ENCODE data around the gene CTAG1A.
"Not testable (repeated sequence)": the region's sequence is repeated elsewhere in the genome, so short reads cannot be mapped to it uniquely, and the experiment has no call there.

CTAG1A gene

DNA sequence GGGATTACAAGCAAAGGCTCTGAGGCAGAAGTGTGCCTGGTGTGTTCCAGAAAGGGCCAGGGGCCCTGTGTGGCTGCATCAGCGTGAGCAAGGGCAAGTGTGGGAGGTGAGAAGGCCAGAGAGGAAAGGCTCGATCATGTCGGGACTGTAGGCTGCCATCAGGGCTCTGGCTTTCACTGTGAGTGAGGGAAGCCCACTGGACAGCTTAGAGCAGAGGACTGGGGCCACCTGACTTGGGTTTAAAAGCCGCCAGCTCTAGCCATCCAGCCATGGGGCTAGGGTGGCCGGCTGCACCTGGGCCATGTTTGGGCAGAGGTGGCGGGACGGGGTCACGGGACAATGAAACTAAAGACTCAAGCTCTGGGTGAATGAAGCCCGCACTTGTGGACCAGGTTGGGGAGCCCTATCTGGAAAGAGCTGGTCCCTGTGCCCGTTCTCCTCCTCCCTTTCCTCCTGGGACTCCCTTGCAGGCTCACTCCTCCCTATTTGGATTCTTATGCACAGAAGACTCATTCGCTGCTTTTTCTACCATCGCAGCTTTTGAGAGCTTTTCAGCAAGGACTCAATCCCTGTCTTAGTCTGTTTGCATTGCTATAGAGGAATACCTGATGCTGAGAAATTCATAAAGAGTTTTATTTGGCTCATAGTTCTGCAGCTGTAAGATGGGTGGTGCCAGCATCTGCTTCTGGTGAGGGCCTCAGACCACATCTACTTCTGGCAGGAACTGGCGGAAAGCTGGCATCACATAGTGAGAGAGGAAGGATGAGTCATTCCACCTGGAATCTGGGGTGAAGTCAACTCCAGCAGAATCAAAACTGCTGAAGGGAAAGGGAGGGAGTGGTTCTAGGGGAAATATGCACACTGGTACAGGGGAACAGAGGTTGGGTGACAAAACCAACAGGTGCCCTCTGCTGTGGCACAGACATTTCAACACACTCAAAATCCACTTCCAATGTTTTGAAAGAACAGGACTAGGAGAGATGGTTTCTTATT is 18.8 kb downstream of the CTAG1A start:
- DNase-seq, result peak; percentile 71
- in situ Hi-C loops (cut with HindIII; ENCODE audit: low pct_ligation_motif_present, low pct_unique_long_range_greater_than_20kb, low sequenced_read_pairs), result no loop called here

DNA sequence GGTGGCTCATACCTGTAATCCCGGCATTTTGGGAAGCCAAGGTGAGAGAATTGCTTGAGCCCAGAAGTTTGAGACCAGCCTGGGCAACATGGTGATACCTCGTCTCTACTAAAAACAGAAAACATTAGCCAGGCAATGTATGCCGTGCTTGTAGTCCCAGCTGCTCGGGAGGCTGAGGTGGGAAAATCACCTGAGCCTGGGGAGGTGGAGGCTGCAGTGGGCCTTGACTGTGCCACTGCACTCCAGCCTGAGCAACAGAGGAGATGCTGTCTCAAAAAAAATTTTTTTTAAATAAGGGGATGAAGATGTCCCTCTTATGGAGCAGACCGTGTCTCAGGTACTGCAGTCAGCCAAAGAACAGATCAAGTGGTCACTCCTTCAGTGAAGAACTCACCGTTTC is 20.6 kb downstream of the CTAG1A start:
- in situ Hi-C loops (cut with HindIII; ENCODE audit: low pct_ligation_motif_present, low pct_unique_long_range_greater_than_20kb, low sequenced_read_pairs), result no loop called here
- DNase-seq, result no peak

DNA sequence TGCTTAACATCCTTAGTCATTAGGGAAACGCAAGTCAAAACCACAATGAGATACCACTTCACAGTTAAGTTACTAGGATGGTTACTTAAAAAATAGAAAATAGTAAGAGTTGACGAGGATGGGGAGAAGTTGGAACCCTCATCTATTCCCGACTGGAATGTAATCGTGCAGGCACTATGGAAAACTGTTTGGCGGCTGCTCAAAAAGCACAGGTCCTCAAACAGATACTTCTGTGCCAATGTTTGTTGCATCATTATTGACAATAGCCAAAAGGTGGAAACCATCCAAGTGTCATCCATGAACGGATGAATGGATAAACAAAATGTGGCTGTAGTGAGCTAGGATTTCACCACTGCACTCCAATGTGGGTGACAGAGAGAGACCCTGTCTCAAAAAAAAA is 22.4 kb downstream of the CTAG1A start:
- in situ Hi-C loops (cut with HindIII; ENCODE audit: low pct_ligation_motif_present, low pct_unique_long_range_greater_than_20kb, low sequenced_read_pairs), result no loop called here
- DNase-seq, result no peak

DNA sequence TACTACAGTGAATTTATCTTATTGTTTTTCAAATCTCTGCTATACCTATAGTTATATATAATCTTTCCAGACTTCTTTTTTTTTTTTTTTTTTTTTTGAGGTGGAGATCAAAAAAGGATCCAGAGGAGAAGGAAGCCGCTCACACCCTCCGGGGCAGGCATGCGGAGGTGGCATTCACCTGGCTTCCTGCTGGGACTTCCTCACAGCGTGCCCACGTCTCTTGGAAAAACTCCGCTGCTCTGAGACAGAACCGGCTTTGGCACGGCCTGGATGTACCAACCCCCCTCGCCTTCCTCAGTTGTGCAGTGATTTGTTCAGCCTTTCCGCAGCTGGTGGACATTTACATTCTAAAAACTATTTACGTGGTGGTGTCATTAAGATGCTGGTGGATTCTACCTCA is 23.0 kb downstream of the CTAG1A start:
- in situ Hi-C loops (cut with HindIII; ENCODE audit: low pct_ligation_motif_present, low pct_unique_long_range_greater_than_20kb, low sequenced_read_pairs); DNase-seq: not testable (repeated sequence)

DNA sequence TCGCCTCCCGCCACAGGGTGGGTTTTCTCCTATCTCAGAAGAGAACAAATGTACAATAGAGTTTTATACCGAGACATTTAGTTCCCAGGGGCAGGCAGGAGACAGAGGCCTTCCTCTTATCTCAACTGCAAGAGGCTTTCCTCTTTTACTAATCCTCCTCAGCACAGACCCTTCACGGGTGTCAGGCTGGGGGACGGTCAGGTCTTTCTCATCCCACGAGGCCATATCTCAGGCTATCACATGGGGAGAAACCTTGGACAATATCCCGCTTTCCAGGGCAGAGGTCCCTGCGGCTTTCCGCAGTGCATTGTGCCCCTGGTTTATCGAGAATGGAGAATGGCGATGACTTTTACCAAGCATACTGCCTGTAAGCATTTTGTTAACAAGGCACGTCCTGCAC is 23.9 kb downstream of the CTAG1A start:
- in situ Hi-C loops (cut with HindIII; ENCODE audit: low pct_ligation_motif_present, low pct_unique_long_range_greater_than_20kb, low sequenced_read_pairs); DNase-seq: not testable (repeated sequence)

DNA sequence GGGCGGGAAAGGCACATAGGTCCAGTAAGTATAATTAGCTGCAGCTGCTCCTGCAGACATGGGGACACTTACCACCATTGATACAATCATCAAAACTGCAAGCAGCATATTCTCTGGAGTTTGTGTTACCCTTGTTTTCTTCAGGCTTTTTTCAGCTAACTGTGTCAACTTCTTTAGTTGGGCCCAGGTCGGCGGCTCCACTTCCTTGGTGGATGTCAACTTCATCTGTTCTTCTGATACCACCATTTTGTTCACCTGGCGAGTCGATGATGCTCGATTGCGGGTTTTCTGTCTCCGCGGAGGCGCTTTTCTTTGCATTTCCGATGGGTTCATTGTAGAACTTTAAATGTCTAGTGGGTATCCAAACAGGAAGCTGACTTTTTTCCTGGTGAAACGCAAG is 26.2 kb downstream of the CTAG1A start:
- in situ Hi-C loops (cut with HindIII; ENCODE audit: low pct_ligation_motif_present, low pct_unique_long_range_greater_than_20kb, low sequenced_read_pairs), result not testable (repeated sequence)

DNA sequence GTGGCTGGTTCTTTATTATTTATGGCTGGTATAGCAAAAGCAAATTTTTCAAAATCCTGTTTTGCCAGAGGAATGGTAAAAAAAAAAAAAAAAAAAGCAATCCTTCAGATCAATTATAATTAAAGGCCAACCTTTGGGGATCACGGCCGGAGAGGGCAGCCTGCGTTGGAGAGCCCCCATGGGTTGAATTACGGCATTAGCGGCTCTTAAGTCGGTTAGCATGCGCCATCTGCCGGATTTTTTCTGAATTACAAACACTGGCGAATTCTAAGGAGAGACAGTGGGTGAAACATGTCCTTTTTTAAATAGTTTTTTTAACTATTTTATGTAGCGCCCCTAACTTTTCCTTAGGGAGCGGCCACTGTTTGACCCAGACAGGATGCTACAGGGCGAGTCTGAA is 28.7 kb downstream of the CTAG1A start:
- in situ Hi-C loops (cut with HindIII; ENCODE audit: low pct_ligation_motif_present, low pct_unique_long_range_greater_than_20kb, low sequenced_read_pairs); DNase-seq: not testable (repeated sequence)

More for the DNA sequence above, 26.2 kb downstream of the CTAG1A start:
- not testable (repeated sequence) for DNase-seq

DNA sequence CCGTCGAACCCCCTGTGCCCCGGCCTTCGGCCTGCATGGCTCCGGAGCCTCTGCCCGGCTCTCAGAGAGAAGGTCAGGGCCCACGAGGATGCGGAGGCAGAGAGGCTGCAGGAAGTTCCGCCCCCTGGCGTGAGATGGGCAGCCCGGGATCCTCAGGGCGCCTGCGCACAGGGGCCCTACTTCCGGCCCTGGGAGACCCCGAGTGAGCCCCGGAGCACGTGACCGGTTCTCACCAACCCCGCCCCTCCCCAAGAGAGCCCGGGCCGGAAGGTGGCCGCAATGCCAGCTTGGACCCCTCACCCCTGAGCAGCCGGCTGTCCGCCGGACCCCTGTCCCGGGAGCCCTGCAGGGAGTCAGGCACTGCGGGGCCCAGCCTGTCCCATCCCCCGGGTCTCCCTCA is 34.2 kb downstream of the CTAG1A start, which contains the start of gene CTAG1B:
Gene CTAG1B (minus strand): TSS at position 101 of the 400 bp plus-strand sequence. CDS start 64 bp downstream, at position 37.
- DNase-seq; in situ Hi-C loops (cut with HindIII; ENCODE audit: low pct_ligation_motif_present, low pct_unique_long_range_greater_than_20kb, low sequenced_read_pairs): not testable (repeated sequence)

DNA sequence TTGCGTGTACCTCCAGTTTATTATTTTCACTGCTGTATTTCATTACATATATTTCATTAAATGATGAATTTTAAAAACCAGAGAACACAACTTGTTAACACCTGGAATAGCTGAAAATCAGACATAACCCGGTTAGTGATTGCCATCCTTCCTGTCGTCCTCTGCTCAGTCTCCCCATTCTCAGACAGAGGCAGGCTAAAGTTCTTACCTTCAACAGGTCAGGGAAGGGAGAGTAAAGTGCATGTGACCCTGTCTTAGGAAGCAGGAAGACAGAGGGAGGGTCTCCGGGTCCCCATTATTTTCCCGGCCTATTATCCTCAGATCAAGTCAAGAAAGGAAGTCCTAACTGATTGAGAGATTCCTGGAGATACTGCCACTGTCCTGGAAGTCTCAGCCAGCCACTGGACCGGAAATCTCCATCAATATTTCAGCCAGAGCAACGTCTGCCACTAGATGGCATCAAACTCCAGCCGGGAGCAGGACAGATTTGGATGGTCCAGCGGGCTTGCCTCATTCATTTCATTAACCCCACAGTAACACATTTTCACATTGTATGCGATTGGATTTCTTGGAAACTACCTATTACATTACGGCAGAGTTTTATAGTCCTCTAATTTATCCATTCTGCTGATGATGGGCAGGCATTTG is 36.0 kb downstream of the CTAG1A start:
- in situ Hi-C loops (cut with HindIII; ENCODE audit: low pct_ligation_motif_present, low pct_unique_long_range_greater_than_20kb, low sequenced_read_pairs); DNase-seq: not testable (repeated sequence)

DNA sequence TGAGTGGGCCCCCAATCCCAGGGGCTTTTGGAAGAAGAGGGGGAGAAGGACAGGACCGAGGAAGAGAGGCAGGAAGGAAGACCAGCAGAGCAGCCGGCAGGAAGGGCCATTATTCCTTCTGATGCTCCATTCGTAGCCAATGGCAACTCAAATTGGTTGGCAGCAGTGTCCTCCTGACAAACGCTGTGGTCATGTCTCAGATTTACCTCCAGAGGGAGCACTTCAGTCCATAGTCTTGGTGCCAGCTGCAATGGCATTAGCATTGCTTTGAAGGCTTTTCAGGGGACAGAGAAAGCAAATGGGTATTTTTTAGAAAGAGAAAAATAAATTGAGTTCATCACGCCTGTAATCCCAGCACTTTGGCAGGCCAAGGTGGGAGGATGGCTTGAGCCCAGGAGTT is 44.0 kb downstream of the CTAG1A start:
- in situ Hi-C loops (cut with HindIII; ENCODE audit: low pct_ligation_motif_present, low pct_unique_long_range_greater_than_20kb, low sequenced_read_pairs), result not testable (repeated sequence)

DNA sequence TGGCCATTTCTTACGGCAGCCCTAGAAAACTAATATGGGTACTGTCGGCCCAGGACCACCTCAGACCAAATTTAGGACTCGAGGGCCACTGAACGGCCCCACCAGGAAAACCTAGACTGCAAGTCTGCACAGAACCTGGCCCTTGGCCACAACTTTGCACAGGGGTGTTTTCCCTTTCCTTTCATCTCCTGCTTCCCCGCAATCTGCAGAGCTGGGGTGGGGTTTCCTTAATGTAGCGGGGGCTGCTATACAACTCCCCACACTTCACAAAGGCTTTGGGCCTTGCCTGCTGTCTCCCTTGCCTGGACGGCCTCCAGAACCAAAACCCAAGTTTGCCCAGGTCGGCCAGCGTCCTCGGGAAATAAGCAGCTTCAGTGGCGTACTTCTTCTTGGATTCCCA is 46.0 kb downstream of the CTAG1A start:
- DNase-seq; in situ Hi-C loops (cut with HindIII; ENCODE audit: low pct_ligation_motif_present, low pct_unique_long_range_greater_than_20kb, low sequenced_read_pairs): not testable (repeated sequence)

More for the DNA sequence above, 44.0 kb downstream of the CTAG1A start:
- not testable (repeated sequence) for DNase-seq

DNA sequence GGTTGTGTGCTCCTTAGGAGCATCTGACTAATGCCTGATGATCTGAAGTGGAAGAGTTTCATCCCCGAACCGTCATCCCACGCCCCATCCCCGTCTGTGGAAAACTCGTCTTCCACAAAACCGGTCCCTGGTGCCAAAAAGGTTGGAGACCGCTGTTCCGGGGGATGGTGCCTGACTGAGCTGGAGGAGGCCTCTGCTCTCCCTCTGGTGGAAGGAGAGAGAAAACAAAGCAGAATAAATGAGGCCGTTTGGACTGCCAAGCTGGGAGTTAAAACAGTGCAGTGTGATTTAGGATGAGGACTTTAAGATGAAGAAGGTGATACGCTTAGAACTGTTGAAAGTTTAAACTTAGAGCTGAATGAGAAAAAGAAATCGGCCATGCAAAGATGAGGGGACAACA is 48.7 kb downstream of the CTAG1A start:
- DNase-seq; in situ Hi-C loops (cut with HindIII; ENCODE audit: low pct_ligation_motif_present, low pct_unique_long_range_greater_than_20kb, low sequenced_read_pairs): not testable (repeated sequence)
